HG02970 (cell line): Measurements from ENCODE around the gene MMP14.
"Not testable (repeated sequence)": the region's sequence is repeated elsewhere in the genome, so short reads cannot be mapped to it uniquely, and the experiment has no call there.

Experiments used
- ATAC-seq: cut with Tn5 transposase; IDR thresholded peaks from one replicate; pipeline ENCODE4 v1.9.1; 2021; ENCODE audit warnings: mild to moderate bottlenecking, moderate library complexity, moderate number of reproducible peaks; ENCODE audit not compliant: unreplicated experiment, low FRiP score

The MMP14 gene

GRCh38 chr14:22854296-22854695, 17.9 kb downstream of the MMP14 start:
- ATAC-seq, result not testable (repeated sequence)

DNA sequence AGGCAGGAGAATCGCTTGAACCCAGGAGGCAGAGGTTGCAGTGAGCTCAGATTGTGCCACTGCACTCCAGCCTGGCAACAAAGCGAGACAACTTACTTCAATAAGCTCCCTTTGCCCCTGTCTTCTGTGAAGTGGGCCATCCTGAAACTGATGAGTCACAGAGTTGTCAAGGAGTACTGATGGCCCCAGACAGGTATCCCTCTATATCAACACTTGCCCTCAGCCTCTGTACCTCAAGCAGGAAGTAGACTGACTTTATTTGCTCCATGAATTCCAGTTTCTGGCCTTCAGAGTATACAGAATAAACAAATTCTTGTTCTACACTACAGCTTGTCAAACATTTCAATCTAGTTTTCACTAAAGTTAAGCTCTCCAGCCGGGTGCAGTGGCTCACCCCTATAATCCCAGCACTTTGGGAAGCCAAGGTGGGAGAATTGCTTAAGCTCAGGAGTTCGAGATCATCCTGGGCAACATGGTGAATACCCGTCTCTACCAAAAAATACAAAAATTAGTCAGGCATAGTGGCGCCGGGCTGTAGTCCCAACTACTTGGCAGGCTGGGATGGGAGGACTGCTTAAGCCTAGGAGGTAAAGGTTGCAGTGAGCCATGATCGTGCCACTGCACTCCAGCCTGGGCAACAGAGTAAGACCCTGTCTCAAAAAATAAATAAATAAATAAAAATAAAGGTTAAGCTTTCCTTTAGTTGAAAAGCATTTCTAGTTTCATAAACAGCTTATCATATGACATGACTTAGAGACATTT, 18.8 kb downstream of the MMP14 start:
- no peak for ATAC-seq

DNA sequence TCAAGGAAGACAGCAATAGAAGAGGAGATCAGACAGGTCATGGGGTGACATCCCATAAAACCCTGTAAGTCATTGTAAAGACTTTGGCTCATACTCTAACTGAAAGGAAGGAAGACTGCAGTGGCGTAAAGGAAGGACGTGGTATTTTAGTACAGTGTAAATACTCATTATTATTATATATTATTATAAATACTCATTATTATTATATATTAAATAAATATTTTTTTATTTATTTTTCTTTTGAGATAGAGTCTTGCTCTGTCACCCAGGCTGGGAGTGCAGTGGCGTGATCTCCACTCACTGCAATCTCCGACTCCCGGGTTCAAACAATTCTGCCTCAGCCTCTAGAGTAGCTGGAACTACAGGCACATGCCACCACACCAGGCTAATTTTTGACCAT, 20.0 kb downstream of the MMP14 start:
- no peak for ATAC-seq

DNA sequence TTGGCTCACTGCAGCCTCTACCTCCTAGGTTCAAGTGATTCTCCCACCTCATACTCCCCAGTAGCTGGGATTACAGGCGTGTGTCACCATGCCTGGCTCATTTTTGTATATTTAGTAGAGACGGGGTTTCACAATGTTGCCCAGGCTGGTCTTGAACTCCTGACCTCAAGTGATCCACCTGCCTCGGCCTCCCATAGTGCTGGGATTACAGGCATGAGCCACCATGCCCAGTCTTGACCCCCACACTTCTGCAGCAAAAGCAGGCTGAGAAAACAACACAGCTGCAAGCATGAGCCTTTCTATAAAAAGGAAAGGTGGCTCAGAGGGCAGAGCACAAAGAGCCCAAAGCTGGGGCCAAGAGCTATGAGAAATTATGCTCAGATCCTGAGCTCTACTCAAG, 24.0 kb downstream of the MMP14 start:
- ATAC-seq, result not testable (repeated sequence)

DNA sequence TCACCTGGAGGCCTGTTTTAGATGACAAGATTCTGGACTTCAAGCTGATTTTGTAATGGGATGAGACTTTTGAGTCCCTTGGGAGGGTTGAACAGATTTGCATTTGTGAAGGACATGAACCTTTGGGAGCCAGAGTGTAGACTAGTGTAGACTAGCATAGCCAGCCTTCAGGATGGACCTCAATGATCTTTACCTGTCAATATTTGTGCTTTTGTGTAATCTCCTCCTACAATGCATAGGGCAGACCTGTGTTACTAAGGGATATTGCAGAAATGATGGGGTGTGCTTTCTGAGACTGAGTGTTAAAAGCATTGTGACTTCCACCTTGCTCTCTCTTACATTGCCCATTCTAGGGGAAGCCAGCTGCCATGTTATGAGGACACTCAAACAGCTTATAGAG, 25.3 kb downstream of the MMP14 start:
- no peak for ATAC-seq

GRCh38 chr14:22864979-22865378, 28.6 kb downstream of the MMP14 start:
- no peak for ATAC-seq

GRCh38 chr14:22865424-22866405, 29.3 kb downstream of the MMP14 start:
- ATAC-seq, result no peak

DNA sequence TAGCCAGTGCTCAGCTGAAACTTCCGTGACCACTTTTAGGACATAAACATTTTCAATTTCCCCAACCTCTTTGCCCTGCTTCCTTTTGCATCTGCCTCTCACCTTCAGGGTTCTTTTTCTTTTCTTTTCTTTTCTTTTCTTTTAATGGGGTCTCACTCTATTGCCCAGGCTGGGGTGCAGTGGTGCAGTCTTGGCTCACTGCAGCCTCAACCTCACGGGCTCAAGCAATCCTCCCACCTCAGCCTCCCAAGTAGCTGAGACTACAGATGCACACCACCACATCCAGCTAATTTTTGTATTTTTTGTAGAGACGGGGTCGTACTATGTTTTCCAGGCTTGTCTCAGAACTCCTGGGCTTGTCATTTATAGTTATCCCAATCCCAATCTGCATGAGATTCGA, 30.5 kb downstream of the MMP14 start:
- no peak for ATAC-seq

- ATAC-seq, result peak; percentile 23
These were observed 34.4 kb downstream of the MMP14 start for GRCh38 chr14:22870811-22871223.

DNA sequence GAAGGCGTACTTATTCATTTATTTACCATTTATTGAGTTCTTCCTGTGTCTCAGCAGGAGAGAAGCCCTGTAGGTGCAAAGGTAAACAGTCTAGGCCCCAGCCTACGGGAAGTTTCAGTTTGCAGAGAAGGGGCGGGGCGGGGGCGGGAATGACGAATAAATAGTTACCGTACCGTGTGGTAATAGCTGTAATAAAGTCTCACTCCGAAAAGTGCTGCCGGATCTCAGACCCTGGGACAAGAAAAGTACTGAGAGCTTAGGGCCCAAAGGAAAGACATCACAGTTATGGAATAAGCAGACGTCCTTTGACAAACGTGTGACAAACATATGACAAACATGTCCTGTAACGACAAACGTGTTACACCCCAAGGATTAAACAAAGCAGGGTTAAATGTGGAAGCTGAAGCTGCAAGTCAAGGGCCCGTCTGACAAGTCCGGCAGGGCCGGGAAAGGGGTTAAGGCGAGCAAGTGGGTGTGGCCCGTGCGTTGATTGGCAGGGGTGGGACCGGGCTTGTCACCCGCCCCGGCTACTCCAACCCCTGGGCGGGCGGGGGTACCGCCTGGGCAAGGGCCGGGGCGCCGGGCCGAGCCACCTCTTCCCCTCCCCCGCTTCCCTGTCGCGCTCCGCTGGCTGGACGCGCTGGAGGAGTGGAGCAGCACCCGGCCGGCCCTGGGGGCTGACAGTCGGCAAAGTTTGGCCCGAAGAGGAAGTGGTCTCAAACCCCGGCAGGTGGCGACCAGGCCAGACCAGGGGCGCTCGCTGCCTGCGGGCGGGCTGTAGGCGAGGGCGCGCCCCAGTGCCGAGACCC, 35.0 kb downstream of the MMP14 start, which contains the start of gene LRP10:
Gene LRP10 (plus strand): TSS at position 517 of the 809 bp plus-strand sequence. CDS start 564 bp downstream, outside the sequence.
- peak; percentile 71 for ATAC-seq

DNA sequence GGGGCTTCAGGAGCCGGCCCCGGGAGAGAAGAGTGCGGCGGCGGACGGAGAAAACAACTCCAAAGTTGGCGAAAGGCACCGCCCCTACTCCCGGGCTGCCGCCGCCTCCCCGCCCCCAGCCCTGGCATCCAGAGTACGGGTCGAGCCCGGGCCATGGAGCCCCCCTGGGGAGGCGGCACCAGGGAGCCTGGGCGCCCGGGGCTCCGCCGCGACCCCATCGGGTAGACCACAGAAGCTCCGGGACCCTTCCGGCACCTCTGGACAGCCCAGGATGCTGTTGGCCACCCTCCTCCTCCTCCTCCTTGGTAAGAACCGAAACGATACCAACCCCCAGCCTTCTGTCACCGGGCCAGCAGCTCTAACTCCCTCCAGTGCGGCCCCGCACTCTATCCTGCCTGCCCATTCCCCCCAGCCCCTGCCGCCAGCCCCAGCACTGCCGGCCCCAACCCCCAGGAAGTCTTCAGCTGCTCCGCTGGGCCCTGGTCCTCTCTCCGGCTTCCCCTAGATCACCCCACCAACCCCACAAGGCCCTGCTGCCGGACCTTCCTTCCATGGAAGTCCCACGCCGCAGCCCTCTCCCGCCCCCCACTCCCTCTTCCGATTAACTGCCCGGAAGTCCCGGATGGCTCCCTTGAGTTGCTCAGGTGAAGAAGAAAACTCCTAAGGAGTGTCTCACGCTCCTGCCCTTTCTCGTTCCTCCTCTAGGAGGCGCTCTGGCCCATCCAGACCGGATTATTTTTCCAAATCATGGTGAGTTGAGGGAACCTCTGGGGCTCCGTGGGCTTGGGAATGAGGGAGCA, 35.8 kb downstream of the MMP14 start:
- peak; percentile 22 for ATAC-seq

DNA sequence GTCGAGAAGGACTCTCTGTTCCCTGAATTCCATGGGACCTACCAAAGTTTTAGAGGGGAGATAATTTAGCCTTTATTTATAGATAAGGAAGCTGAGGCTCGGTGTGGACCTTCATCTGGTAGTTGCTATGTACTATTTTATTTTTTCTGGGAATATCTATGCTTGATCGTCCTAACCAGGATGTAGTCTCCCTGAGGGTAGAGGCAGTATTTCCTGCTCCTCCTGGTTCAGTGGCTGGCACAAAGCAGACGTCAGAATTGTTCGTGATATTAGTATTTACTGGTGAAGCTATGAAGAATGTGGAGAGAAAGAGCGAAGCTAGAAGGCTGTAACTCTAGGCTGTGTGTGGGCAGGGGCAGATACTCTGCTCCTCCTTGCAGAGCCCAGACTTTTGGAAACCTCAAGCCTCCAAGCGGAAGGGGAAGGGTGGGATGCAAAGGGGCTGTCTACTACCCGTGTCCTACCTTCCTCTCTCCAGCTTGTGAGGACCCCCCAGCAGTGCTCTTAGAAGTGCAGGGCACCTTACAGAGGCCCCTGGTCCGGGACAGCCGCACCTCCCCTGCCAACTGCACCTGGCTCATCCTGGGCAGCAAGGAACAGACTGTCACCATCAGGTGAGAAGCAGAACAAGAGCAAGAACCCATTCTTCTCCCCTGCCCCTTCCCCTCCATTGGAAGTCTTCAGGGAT, 36.6 kb downstream of the MMP14 start:
- no peak for ATAC-seq

- ATAC-seq, result no peak
These were observed 38.8 kb downstream of the MMP14 start for GRCh38 chr14:22875003-22875747.

GRCh38 chr14:22875748-22876319, 39.4 kb downstream of the MMP14 start:
- no peak for ATAC-seq

DNA sequence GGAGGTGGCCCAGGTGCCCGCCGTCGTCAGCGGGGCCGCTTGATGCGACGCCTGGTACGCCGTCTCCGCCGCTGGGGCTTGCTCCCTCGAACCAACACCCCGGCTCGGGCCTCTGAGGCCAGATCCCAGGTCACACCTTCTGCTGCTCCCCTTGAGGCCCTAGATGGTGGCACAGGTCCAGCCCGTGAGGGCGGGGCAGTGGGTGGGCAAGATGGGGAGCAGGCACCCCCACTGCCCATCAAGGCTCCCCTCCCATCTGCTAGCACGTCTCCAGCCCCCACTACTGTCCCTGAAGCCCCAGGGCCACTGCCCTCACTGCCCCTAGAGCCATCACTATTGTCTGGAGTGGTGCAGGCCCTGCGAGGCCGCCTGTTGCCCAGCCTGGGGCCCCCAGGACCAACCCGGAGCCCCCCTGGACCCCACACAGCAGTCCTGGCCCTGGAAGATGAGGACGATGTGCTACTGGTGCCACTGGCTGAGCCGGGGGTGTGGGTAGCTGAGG, 40.7 kb downstream of the MMP14 start:
- no peak for ATAC-seq

- ATAC-seq, result no peak
These were observed 42.2 kb downstream of the MMP14 start for GRCh38 chr14:22878271-22879246.

DNA sequence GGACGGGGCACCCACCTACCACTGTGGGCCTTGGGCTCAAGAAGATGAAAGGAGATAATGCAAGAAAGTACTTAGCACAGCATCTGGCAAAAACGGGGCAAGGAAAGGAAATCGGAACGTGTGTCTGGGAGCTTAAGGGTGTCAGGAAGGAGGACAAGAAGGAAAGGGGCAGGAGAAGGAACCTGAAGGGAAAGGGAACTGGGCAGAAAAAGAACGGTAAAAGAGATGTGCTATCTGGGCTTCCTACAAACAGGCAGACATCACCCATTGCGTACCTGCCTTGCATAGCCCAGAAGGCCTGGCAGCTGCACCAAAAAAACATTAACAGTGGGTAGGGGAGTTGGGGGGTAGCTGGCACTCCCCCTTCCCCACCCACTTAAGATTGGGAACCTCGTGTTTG, 45.7 kb downstream of the MMP14 start:
- no peak for ATAC-seq
